HFF-Myc (cell line): ENCODE measurements around the gene CDH4.

Source experiments
- DNase-seq: peaks from one replicate; pipeline ENCODE4 v3.0.0-alpha.2; 2011; ENCODE audit warnings: low read depth; ENCODE audit errors: extremely low read depth
- H3K4me3 ChIP-seq: replicated peaks from 2 replicates; pipeline ENCODE4 v1.5.1; 2011; ENCODE audit warnings: low read depth, mild to moderate bottlenecking, control low read depth, low read length
- TF ChIP-seq, protein P1 (sequence below): IDR thresholded peaks from 2 replicates; pipeline ENCODE4 v1.5.1; 2012; ENCODE audit warnings: mild to moderate bottlenecking, low read depth, low read length, control low read depth; ENCODE audit errors: missing control alignments

CDH4 gene

DNA sequence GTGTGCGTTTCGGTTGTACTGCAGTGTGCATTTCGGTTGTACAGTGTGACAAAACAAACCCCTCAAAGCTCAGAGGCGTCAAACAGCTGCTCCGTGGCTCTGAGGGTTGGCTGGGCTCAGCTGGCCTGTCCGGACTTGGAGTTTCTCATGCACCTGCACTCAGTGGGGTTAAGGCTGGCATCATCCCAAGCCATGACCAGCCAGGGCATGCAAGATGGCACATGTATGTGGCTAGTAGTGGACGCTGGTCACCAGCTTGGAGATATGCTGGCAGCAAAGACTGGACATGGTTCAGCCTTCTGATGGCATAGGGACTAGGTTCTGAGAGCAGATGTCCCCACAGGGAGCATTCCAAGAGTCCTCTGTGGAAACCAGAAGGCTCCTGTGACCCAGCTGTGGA, 187.2 kb downstream of the CDH4 start:
- TF ChIP-seq, protein P1, sequence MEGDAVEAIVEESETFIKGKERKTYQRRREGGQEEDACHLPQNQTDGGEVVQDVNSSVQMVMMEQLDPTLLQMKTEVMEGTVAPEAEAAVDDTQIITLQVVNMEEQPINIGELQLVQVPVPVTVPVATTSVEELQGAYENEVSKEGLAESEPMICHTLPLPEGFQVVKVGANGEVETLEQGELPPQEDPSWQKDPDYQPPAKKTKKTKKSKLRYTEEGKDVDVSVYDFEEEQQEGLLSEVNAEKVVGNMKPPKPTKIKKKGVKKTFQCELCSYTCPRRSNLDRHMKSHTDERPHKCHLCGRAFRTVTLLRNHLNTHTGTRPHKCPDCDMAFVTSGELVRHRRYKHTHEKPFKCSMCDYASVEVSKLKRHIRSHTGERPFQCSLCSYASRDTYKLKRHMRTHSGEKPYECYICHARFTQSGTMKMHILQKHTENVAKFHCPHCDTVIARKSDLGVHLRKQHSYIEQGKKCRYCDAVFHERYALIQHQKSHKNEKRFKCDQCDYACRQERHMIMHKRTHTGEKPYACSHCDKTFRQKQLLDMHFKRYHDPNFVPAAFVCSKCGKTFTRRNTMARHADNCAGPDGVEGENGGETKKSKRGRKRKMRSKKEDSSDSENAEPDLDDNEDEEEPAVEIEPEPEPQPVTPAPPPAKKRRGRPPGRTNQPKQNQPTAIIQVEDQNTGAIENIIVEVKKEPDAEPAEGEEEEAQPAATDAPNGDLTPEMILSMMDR, result no peak
- DNase-seq, result no peak
- no peak overlapping the region for H3K4me3 ChIP-seq

- TF ChIP-seq, protein P1, result no peak
- no peak overlapping the region for H3K4me3 ChIP-seq
- DNase-seq, result no peak
These were observed 188.5 kb downstream of the CDH4 start for GRCh38 chr20:61440548-61441055.

DNA sequence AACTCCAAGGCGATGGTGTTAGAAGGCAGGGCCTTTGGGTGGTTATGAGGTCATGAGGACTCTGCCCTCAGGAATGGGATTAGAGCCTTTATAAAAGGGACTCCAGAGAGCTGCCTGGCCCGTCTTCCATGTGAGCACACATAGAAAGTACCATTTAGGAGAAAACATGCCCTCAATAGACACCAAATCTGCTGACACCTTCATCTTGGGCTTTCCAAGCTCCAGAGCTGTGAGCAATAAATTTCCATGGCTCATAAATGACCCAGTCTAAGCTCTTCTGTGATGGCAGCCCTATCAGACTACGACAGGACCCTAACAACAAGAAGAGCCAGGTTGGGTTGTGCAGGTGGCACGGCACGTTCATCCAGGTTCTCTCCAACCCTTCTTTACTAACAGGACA, 189.5 kb downstream of the CDH4 start:
- TF ChIP-seq, protein P1, result no peak
- no peak overlapping the region for H3K4me3 ChIP-seq
- no peak for DNase-seq

- no peak for DNase-seq
- TF ChIP-seq, protein P1, result no peak
- H3K4me3 ChIP-seq, result no peak overlapping the region
These were observed 190.1 kb downstream of the CDH4 start for GRCh38 chr20:61442075-61442670.

DNA sequence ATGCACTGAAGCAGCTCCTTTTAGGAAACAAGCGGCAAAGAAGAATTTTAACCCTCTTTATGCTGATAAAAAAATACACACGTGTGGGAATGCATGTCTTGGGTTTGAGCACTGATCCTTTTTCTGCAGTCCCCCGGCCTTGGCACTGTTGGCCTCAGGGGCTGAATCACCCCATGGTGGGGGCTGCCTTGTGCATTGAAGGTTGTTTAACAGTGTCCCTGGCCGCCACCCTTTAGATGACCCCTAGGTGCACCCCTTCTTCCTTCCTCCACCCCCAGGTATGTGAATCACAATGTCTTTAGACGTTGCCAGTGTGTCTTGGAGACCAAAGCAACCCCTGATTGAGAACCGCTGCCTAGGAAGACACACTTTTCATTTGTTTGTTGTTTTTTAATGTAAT, 190.7 kb downstream of the CDH4 start:
- no peak overlapping the region for H3K4me3 ChIP-seq
- DNase-seq, result no peak
- TF ChIP-seq, protein P1, result no peak

- TF ChIP-seq, protein P1, result no peak
- H3K4me3 ChIP-seq, result no peak overlapping the region
- DNase-seq, result no peak
These were observed 191.5 kb downstream of the CDH4 start for GRCh38 chr20:61443443-61444126.
